ENCODE measurements around the gene CBX4.

DNA sequence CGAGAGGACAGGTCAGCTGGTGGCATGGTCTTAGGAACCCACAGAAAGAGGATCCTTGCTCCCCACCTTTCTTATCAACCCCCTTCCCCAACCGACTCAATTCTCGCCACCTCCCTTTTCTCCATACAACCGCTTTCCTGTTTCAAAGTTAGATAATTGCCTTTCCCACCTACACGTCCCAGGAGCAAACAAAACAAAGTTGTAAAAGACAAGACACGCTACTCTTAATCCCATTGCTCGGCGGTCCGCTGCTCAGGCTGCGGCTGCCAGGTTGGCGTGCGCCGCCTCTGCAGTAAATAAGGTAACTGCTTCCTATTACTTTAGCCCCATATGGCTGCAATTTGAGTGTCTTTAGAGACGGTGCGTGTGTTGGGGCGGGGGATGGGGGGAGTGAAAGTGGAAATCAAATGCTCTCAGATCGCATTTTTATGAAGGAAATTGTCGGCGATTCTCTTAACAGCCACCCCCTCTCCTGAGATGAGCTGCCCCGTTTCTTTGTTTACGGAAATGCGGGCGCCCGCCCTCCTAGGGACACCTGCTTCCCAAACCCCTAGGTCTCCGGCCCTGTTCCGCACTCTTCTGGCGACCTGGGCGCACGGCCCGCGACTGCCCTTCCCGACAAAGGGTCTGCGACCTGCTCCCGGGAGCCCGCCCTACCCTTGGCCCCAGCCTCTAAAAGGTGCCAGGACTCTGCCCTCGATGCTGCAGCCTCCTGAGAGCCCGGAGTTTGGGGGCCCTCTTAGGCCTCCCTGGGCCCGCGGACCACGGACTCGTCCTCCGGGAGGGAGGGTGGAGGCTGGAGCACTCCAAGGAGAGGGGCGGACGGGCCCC is 38.7 kb downstream of the CBX4 start:
- TF ChIP-seq CTCF (IDR thresholded peaks at IDR 0.05), result no peak
- no peak for TF ChIP-seq POLR2A (IDR thresholded peaks at IDR 0.05)
- TF ChIP-seq EP300 (IDR thresholded peaks at IDR 0.05), result no peak
- TF ChIP-seq POLR2AphosphoS5 (IDR thresholded peaks at IDR 0.05), result no peak

Measured in upper lobe of left lung (tissue), 4 donors.